ENCODE measurements around the gene MINPP1.
"Not testable (repeated sequence)": the region's sequence is repeated elsewhere in the genome, so short reads cannot be mapped to it uniquely, and the experiment has no call there.

MINPP1 gene

DNA sequence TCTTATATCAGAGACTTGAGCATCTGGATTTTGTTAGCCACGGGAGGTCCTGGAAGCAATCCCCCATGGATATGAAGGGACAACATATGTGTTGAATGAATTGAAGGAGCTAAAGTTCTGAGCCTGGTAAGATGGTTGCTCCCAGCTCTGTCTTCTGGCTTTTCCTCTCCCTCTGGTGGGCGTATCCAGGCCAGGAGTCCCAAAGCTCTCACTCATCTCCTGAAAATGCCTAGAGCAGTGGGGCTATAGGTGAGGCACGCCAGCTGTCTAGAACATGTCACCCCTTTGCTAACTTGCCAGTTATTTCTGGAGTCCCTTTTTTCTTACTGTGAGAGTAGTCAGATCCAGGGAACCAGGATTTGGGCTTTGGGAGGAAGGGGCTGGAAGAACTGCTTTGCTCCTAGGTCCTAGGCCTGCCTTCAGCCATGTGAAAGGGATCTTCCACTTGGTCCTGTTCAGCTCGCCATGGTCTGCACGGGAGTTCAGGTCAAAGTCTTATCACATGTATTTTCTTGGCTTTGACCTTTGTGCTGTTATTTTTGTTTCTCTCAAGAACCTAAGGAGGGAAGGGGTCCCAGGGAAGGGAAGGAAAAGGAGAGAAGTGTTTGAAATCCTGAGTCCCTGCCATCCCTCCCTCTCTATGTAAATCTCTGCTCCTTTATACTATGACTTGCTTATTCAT is 73.6 kb downstream of the MINPP1 start:
- no peak for DNase-seq

DNA sequence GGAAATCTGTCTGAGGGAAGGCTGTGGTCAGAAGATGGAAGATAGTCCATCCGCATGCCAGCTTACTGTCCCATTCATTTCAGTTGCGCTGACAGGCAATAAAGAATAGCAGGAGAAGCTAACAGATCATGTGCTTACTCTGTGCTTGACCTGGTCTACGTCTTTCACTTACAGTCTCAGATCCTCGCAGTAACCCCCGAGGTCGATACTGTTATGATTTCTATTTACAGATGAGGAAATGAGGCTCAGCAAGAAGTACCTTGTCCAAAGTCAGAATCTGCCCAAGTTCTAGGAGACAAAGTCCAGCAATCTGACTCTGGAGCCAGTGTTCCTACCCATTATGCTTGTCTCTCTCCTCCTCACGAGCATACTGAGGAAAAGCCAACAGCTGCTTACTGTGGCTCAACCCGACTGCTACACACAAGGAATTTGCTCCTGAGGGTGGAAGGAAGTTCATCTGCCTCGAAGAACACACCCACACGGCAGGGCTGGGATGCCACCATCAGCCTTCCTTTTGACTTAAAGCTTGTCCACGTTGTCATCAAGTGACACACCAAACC is 74.2 kb downstream of the MINPP1 start:
- DNase-seq, result no peak

DNA sequence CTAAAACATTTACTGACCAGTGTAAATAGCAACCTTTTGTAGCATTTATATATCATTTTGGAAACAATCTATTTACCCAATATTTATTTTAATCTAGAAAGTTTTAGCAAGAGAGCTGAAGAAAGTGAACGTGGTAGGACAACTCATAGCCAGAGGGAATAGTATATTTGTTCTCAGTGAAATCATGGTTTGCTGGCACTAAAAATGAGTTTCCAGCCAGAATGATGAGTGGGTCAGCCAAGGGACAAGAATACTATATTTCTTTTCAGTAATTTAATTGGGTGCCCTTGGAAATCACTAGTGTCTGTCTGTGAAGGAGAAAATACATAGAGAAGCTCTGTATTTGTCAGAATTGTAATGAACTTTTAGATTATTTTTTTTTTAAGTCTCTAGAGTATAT is 74.9 kb downstream of the MINPP1 start:
- DNase-seq, result no peak

GRCh38 chr10:87580016-87580415 is 75.3 kb downstream of the MINPP1 start:
- no peak for DNase-seq

GRCh38 chr10:87585565-87586514 is 81.1 kb downstream of the MINPP1 start:
- DNase-seq, result no peak

DNA sequence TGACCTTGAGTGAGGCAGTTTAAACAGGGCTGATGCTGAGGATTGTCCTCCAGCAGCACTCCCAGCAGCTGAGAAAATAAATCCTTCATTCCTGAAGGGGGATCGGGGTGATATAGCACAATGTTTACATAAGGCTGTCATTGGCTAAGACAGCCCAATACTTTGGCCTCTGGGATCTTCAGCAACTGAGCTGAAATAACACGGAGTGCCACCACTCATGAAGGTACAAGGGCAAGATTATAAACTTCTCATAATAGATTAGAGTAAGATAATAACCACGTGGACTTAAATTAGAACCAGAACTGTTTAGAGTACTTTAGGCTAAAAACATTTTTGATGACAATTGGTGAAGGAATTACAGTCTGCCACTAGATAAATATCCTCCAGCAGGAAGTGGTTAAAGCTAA is 85.0 kb downstream of the MINPP1 start:
- no peak for DNase-seq

GRCh38 chr10:87590705-87591588 is 86.3 kb downstream of the MINPP1 start:
- DNase-seq, result no peak

DNA sequence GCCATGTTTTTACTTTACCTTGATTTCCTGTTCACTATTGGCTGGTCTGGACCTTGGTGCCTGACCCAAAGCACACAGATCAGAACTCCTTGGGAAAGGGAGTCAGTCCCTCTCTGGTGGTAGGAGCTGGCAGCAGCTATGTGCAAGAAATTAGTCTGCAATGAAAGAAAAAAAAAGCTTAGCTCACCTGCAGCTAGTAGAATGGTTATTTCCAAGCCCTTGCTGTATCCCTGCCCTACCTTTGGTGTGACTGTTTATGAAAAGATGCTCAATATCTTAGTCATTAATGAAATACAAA is 86.8 kb downstream of the MINPP1 start:
- DNase-seq, result no peak

DNA sequence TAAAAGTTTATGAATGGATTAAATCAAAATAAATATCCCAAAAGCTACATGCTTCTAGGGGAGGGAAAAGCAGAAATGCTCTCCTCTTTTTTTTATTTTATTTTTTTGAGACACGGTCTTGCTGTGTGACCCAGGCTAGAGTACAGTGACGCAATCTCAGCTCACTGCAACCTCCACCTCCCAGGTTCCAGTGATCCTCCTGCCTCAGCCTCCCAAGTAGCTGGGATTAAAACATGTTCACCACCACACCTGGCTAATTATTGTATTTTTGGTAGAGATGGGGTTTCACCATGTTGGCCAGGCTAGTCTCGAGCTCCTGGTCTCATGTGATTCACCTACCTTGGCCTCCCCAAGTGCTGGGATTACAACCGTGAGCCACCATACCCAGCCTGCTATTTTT is 88.2 kb downstream of the MINPP1 start:
- DNase-seq, result not testable (repeated sequence)

DNA sequence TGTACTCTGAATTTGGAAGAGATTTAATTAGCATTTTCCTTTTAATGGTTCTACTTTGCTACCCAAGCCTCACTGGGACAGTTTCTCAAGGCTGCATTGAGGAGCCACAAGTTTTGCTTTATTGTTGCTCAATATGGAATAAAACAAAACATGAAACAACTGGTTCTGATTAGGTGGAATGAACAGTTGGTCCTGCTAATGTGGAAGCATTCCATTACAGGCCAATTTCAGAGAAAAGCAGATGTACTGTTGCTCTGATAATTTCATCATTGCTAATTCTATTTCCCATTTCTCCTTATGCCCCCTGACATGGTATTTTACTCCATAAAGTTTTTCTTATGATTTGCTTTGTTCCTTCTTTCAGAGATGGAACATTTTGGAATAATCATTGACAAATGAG is 89.0 kb downstream of the MINPP1 start:
- no peak for DNase-seq

DNA sequence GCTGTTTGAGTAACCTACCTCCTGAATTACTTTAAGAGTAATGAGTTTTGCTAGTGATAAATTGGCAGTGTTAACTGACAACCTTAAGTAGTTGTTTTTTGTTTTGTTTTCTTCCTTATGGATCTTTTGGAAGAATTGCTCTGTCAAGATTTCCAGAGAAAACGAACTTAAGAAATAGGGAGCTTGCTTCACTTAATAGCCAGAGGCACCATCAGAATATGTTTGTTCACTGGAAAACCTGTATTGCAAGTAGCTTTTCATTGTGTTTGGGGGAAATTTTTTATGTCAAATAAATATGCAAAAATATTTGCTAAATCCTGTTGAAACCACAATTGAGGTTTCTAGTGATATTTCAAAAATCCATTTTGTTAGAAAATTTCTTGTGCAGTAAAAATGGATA is 89.5 kb downstream of the MINPP1 start:
- no peak for DNase-seq

DNA sequence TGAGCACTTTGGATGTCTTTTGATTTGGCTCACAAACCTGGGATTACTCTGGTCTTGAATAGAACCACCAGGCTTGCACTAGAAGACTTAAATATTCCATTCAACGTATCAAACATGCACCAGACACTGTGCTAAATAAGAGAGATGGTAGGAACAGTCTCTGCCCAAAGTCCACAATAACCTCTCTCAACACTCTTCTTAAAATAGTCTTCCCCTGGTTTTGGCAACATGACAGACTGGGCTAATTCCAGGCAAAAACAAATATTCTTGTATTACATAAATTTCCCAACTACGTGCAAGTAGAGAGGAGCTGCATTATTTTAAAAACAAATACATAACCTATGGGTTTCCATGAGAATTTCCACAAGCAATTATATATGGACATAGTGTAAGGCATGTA is 90.2 kb downstream of the MINPP1 start:
- DNase-seq, result no peak

DNA sequence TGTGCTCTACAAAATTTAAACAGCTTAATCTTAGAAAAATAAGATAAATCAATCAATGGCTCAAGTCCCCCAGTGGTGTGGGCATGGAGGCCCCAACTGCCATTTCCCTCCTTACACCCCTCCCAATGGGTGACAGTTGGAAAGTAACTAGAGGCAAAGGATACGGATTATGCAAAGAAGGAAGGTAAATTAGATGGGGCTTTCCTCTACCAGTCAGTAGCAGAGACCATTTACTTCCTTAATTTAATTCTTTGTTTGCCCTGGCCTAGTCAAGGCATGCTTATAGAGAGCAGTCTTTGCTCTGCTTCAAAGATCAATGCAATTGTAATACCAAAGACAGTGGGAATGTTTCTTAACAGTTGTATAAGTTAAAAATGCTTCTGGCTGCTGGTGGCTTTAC is 91.7 kb downstream of the MINPP1 start:
- DNase-seq, result no peak

DNA sequence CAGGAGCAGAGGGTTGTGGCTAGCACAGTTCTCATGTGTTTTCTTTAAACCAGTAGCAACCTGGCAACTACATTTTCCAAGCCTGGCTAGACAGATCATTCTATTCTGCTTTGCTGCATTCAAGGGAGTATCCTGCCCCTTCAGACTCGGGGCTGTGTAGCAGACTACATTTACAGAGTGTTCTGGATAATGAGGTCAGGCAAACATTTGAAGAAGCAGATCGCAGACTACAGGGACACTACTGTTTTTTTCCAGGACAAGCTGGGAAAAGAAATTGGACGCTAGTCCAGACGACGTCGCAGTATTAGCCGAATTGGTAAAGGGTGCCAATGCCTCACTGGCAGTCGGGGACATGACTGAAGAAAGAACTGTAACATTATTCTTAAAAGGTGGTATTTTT is 94.0 kb downstream of the MINPP1 start:
- no peak for DNase-seq

DNA sequence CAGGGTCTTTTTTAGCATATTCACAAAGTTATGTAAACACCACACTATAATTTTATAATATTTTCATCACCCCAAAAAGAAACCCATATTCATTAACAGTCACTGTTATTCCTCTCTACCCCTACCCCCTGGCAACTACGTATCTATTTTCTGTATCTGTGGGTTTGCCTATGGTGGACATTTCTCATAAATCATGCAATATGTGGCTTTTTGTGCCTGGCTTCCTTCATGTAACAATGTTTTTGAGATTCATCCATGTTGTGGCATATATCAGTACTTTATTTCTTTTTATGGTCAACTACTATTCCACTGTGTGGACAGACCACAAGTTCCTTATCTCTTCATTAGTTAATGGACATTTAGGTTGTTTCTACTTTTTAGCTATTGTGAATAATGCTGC is 95.9 kb downstream of the MINPP1 start:
- DNase-seq, result no peak
